ENCODE data around the gene TSPAN11.

GRCh38 chr12:31033146-31033545 is 106.6 kb downstream of the TSPAN11 start:
- no peak for TF ChIP-seq CTCF (IDR thresholded peaks at IDR 0.05; ENCODE audit: low read depth, low read length, missing input control)
- TF ChIP-seq EGR1 (IDR thresholded peaks at IDR 0.05; ENCODE audit: low read depth in 2 of 2), result no peak
- no peak for TF ChIP-seq TAF1 (conservative IDR thresholded peaks at IDR 0.05)
- no peak for TF ChIP-seq REST (IDR thresholded peaks at IDR 0.05)
- TF ChIP-seq YY1 (IDR thresholded peaks at IDR 0.05), result no peak
- TF ChIP-seq FOXA1 (IDR thresholded peaks at IDR 0.05), result no peak
